SK-N-SH (cell line): Measurements from ENCODE around the gene TMEM131L.
"Not testable (repeated sequence)": the region's sequence is repeated elsewhere in the genome, so short reads cannot be mapped to it uniquely, and the experiment has no call there.

Experiments used
- CTCF ChIP-seq: fragments of 200-600 bp; sonication (generic); IDR thresholded peaks from 2 replicates; pipeline ENCODE4 v1.6.1; 2017; ENCODE audit warnings: antibody characterized with exemption, mild to moderate bottlenecking, moderate library complexity
- EP300 ChIP-seq, 2 experiments: IDR thresholded peaks; 2 replicates each; pipeline versions ENCODE4 v1.4.0 to v1.6.1; 2012; ENCODE audit warnings: borderline replicate concordance in 1 of 2, low read depth in 1 of 2, low read length in 1 of 2
- EZH2phosphoT487 ChIP-seq: fragments of 200-600 bp; sonication (generic); IDR thresholded peaks from 2 replicates; pipeline ENCODE4 v1.6.1; 2017; ENCODE audit warnings: low read depth, mixed run types, mild to moderate bottlenecking, antibody characterized with exemption, moderate library complexity, borderline replicate concordance
- FOSL2 ChIP-seq: IDR thresholded peaks from 2 replicates; pipeline ENCODE4 v1.4.0; 2012; ENCODE audit warnings: low read depth, mild to moderate bottlenecking, moderate library complexity, borderline replicate concordance
- FOXM1 ChIP-seq: IDR thresholded peaks from 2 replicates; pipeline ENCODE4 v1.4.0; 2012; ENCODE audit warnings: low read depth, mild to moderate bottlenecking
- MXI1 ChIP-seq: IDR thresholded peaks from 2 replicates; pipeline ENCODE4 v1.6.1; 2012; ENCODE audit warnings: mild to moderate bottlenecking, low read depth, low read length, improper control_type of control experiment
- POLR2AphosphoS5 ChIP-seq: IDR thresholded peaks from 2 replicates; pipeline ENCODE4 v1.6.1; 2012; ENCODE audit warnings: low read depth, low read length
- RAD21 ChIP-seq: IDR thresholded peaks from 2 replicates; pipeline ENCODE4 v1.6.1; 2012; ENCODE audit warnings: mild to moderate bottlenecking, low read length
- RXRA ChIP-seq: IDR thresholded peaks from 2 replicates; pipeline ENCODE4 v1.4.0; 2012; ENCODE audit warnings: low read depth, mild to moderate bottlenecking, borderline replicate concordance
- TCF12 ChIP-seq: IDR thresholded peaks from 2 replicates; pipeline ENCODE4 v1.4.0; 2012
- USF2 ChIP-seq: fragments of 150-350 bp; IDR thresholded peaks from 2 replicates; pipeline ENCODE4 v1.6.1; 2017; ENCODE audit warnings: antibody characterized with exemption, low read length, low read depth, borderline replicate concordance
- YY1 ChIP-seq: IDR thresholded peaks from 2 replicates; pipeline ENCODE4 v1.4.0; 2012; ENCODE audit warnings: low read depth, mild to moderate bottlenecking

GRCh38 chr4:153471071-153471697 is 5.0 kb downstream of the TMEM131L start:
- TF ChIP-seq FOXM1; CTCF; YY1; RAD21; EZH2phosphoT487; USF2; FOSL2; RXRA; MXI1; TCF12; POLR2AphosphoS5; EP300 (IDR thresholded peaks at IDR 0.05; ENCODE audit: borderline replicate concordance in 1 of 2, low read depth in 1 of 2, low read length in 1 of 2): not testable (repeated sequence)
